PFSK-1 (cell line): Measurements from ENCODE around the gene CNIH2.

Experiments used
- FOXP2 ChIP-seq: optimal IDR thresholded peaks from 2 replicates; pipeline ENCODE3; 2011; ENCODE audit warnings: borderline replicate concordance, control low read depth, inconsistent platforms; ENCODE audit not compliant: insufficient read depth; ENCODE audit errors: extremely low read length, extremely low read depth
- POLR2AphosphoS5 ChIP-seq: IDR thresholded peaks from 2 replicates; pipeline ENCODE4 v1.6.1; 2012; ENCODE audit warnings: low read depth, mild to moderate bottlenecking, control low read depth, low read length, moderate library complexity
- REST ChIP-seq, 2 experiments: IDR thresholded peaks; 2 replicates each; pipeline versions ENCODE4 v1.6.1 to v1.8.0; 2011 to 2012; ENCODE audit warnings: low read depth in 2 of 2, low read length in 2 of 2, control low read depth in 1 of 2, inconsistent platforms in 1 of 2, mild to moderate bottlenecking in 1 of 2, moderate library complexity in 1 of 2; ENCODE audit not compliant: insufficient read depth in 1 of 2
- SIN3A ChIP-seq: IDR thresholded peaks from 2 replicates; pipeline ENCODE4 v1.6.1; 2012; ENCODE audit warnings: mild to moderate bottlenecking, low read length, moderate library complexity, borderline replicate concordance; ENCODE audit not compliant: insufficient read depth
- TAF1 ChIP-seq: IDR thresholded peaks from 2 replicates; pipeline ENCODE4 v1.6.1; 2012; ENCODE audit warnings: low read length, control low read depth, borderline replicate concordance; ENCODE audit not compliant: insufficient read depth

Gene CNIH2

GRCh38 chr11:66271816-66272215, 6.2 kb upstream of the CNIH2 start:
- TF ChIP-seq TAF1 (no peak), FOXP2 (no peak), REST (IDR thresholded peaks at IDR 0.05; ENCODE audit: insufficient read depth in 1 of 2, low read depth in 2 of 2, low read length in 2 of 2) (no peak), SIN3A (no peak)

- TF ChIP-seq TAF1 = no peak
- no peak for TF ChIP-seq FOXP2
- no peak for TF ChIP-seq SIN3A
- TF ChIP-seq REST (IDR thresholded peaks at IDR 0.05; ENCODE audit: insufficient read depth in 1 of 2, low read depth in 2 of 2, low read length in 2 of 2) = no peak
- TF ChIP-seq POLR2AphosphoS5 = no peak
Observed at GRCh38 chr11:66272596-66272995, 5.4 kb upstream of the CNIH2 start.

GRCh38 chr11:66274219-66274618, 3.8 kb upstream of the CNIH2 start:
- TF ChIP-seq POLR2AphosphoS5 (no peak), REST (IDR thresholded peaks at IDR 0.05; ENCODE audit: insufficient read depth in 1 of 2, low read depth in 2 of 2, low read length in 2 of 2) (no peak), SIN3A (no peak)

- no peak for TF ChIP-seq SIN3A
- no peak for TF ChIP-seq FOXP2
- TF ChIP-seq REST (IDR thresholded peaks at IDR 0.05; ENCODE audit: insufficient read depth in 1 of 2, low read depth in 2 of 2, low read length in 2 of 2) = no peak
- TF ChIP-seq TAF1 = no peak
- no peak for TF ChIP-seq POLR2AphosphoS5
Observed at GRCh38 chr11:66275396-66275795, 2.6 kb upstream of the CNIH2 start.

DNA sequence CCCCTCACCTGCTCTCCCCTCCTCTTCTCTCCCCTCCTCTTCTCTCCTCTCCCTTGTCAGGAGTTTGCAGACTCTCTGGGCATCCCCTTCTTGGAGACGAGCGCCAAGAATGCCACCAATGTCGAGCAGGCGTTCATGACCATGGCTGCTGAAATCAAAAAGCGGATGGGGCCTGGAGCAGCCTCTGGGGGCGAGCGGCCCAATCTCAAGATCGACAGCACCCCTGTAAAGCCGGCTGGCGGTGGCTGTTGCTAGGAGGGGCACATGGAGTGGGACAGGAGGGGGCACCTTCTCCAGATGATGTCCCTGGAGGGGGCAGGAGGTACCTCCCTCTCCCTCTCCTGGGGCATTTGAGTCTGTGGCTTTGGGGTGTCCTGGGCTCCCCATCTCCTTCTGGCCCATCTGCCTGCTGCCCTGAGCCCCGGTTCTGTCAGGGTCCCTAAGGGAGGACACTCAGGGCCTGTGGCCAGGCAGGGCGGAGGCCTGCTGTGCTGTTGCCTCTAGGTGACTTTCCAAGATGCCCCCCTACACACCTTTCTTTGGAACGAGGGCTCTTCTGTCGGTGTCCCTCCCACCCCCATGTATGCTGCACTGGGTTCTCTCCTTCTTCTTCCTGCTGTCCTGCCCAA, 1.9 kb upstream of the CNIH2 start:
- TF ChIP-seq REST (IDR thresholded peaks at IDR 0.05; ENCODE audit: insufficient read depth in 1 of 2, low read depth in 2 of 2, low read length in 2 of 2) = no peak
- TF ChIP-seq FOXP2 = no peak
- TF ChIP-seq TAF1 = no peak
- 0 out of 2 replicates have a peak, but pooled peaks have one; percentile 17 for TF ChIP-seq POLR2AphosphoS5
- no peak for TF ChIP-seq SIN3A
